PC-3 (cell line): ENCODE measurements around the gene OR51B6. TPM values are rescaled to one million over a fixed set of nuclear protein-coding genes. Genes with fewer than 3 reads are reported as not detected.

Source experiments
- ATAC-seq: fragments of 200-7000 bp; cut with Tn5 transposase; 2 replicates; pipeline ENCODE4 v1.9.1; 2020; ENCODE audit warnings: mild to moderate bottlenecking, moderate library complexity
- Bru-seq: library from RNA; stranded (reverse); fragments of 400-500 nt; gene quantifications from one replicate; lab custom pipeline; 2021; lab: Mats Ljungman, UMichigan
- BruChase-seq, 2 experiments: library from RNA; stranded (reverse); fragments of 400-500 nt; gene quantifications; one replicate each; lab custom pipeline; 2021; lab: Mats Ljungman, UMichigan
- BruUV-seq: library from RNA; stranded (reverse); fragments of 400-500 nt; replicated peaks from 2 replicates; lab custom pipeline; 2021; lab: Mats Ljungman, UMichigan
- CTCF ChIA-PET: fragments of 300-600 bp; sonication (Branson Sonifier 250); formaldehyde crosslinking; loops from one replicate; lab custom pipeline; 2022; ENCODE audit warnings: antibody characterized with exemption; lab: Charles Lee
- POLR2A ChIA-PET: fragments of 300-600 bp; sonication (Branson Sonifier 250); formaldehyde crosslinking; loops from one replicate; lab custom pipeline; 2022; ENCODE audit warnings: antibody characterized with exemption; ENCODE audit not compliant: unreplicated experiment; lab: Charles Lee
- DNase-seq: peaks from one replicate; pipeline ENCODE4 v3.0.0-alpha.2; 2015
- H2AFZ ChIP-seq: fragments of 300-600 bp; sonication (generic); 2 replicates; pipeline ENCODE4 v1.6.0; 2016; ENCODE audit warnings: antibody characterized with exemption, low read length
- H3F3A ChIP-seq: fragments of 300-600 bp; sonication (generic); one replicate; pipeline ENCODE4 v1.6.0; 2017; ENCODE audit warnings: antibody characterized with exemption, low read length, control low read depth, mild to moderate bottlenecking; ENCODE audit not compliant: unreplicated experiment
- H3K27ac ChIP-seq: fragments of 300-600 bp; sonication (generic); 2 replicates; pipeline ENCODE4 v1.5.1; 2016; ENCODE audit warnings: mild to moderate bottlenecking, low read length
- H3K27me3 ChIP-seq: fragments of 300-600 bp; sonication (generic); 2 replicates; pipeline ENCODE4 v1.6.1; 2016; ENCODE audit warnings: low read length, mixed read lengths
- H3K36me3 ChIP-seq: fragments of 300-600 bp; sonication (generic); 2 replicates; pipeline ENCODE4 v1.6.1; 2016; ENCODE audit warnings: low read depth, mixed run types, low read length, mixed read lengths
- H3K4me1 ChIP-seq: fragments of 300-600 bp; sonication (generic); 2 replicates; pipeline ENCODE4 v1.5.1; 2016; ENCODE audit warnings: low read length; ENCODE audit not compliant: insufficient read depth
- H3K4me2 ChIP-seq: fragments of 300-600 bp; sonication (generic); 2 replicates; pipeline ENCODE4 v1.6.0; 2016; ENCODE audit warnings: low read length
- H3K4me3 ChIP-seq: fragments of 300-600 bp; sonication (generic); 2 replicates; pipeline ENCODE4 v1.5.1; 2016; ENCODE audit warnings: mild to moderate bottlenecking, low read length, mixed read lengths
- H3K79me2 ChIP-seq: fragments of 300-600 bp; sonication (generic); 2 replicates; pipeline ENCODE4 v1.6.1; 2017; ENCODE audit warnings: low read length, mixed read lengths
- H3K9ac ChIP-seq: fragments of 300-600 bp; sonication (generic); 2 replicates; pipeline ENCODE4 v1.6.0; 2016; ENCODE audit warnings: mild to moderate bottlenecking, low read length
- H3K9me2 ChIP-seq: fragments of 300-600 bp; sonication (generic); replicated peaks from 2 replicates; pipeline ENCODE4 v1.6.1; 2016; ENCODE audit warnings: mixed run types, low read length, mixed read lengths
- H3K9me3 ChIP-seq: fragments of 300-600 bp; sonication (generic); 2 replicates; pipeline ENCODE4 v1.6.1; 2016; ENCODE audit warnings: low read length, mixed read lengths
- H4K20me1 ChIP-seq: fragments of 300-600 bp; sonication (generic); 2 replicates; pipeline ENCODE4 v1.6.1; 2016; ENCODE audit warnings: low read length, mixed read lengths
- EZH2 ChIP-seq: fragments of 300-600 bp; sonication (generic); IDR thresholded peaks from one replicate; pipeline ENCODE4 v1.6.1; 2017; ENCODE audit warnings: antibody characterized with exemption, mild to moderate bottlenecking, low read length; ENCODE audit not compliant: unreplicated experiment
- EZH2phosphoT487 ChIP-seq: fragments of 300-600 bp; sonication (generic); IDR thresholded peaks from 2 replicates; pipeline ENCODE4 v1.6.1; 2018; ENCODE audit warnings: mild to moderate bottlenecking, antibody characterized with exemption, low read length, borderline replicate concordance
- intact Hi-C: fragments of 100-400 bp; cut with micrococcal nuclease; formaldehyde crosslinking; loops from 2 replicates; pipeline ENCODE4 v1.9.0; 2023
- long read RNA-seq: library from polyadenylated mRNA; unstranded; transcript quantifications from one replicate; pipeline ENCODE4 v2.0.0, GENCODE V29; 2021; ENCODE audit not compliant: unreplicated experiment
- total RNA-seq: library from RNA; depleted of rRNA; stranded (reverse); fragments of >200 nt; gene quantifications from 2 replicates; pipeline ENCODE4 v1.2.3, GENCODE V29; 2014; rRNA removed
- TF ChIP-seq, protein P1 (sequence below): fragments of 300-600 bp; sonication (generic); conservative IDR thresholded peaks from 2 replicates; pipeline ENCODE4 v1.5.1; 2017; ENCODE audit warnings: antibody characterized with exemption, low read depth, mild to moderate bottlenecking, low read length

The OR51B6 gene
- total RNA-seq = not detected in 2 replicates
- Bru-seq, nascent RNA = not detected
- not detected for BruChase-seq, experiment 1, labeled RNA remaining after a 6-hour chase
- BruChase-seq, experiment 2, labeled RNA remaining after a 2-hour chase = not detected
- long read RNA-seq = 0 reads

GRCh38 chr11:5351208-5351607 is at the start of gene OR51B6:
Gene OR51B6 (plus strand): TSS chr11:5351508. CDS start chr11:5351508, 0 bp downstream.
- Histone ChIP-seq H3K27me3 (no peaks in the 10 kb centered on the region), H3K79me2 (no peaks in the 10 kb centered on the region), H3F3A (no peaks in the 10 kb centered on the region), H3K4me3 (no peak within 1 kb of the TSS), H3K9ac (no peak within 1 kb of the TSS), H3K9me3 (no peaks in the 10 kb centered on the region), H3K36me3 (no peaks in the 10 kb centered on the region), H3K9me2 (no peaks in the 10 kb centered on the region), H2AFZ (no peak within 1 kb of the TSS), H3K4me2 (no peak within 1 kb of the TSS), H4K20me1 (no peaks in the 10 kb centered on the region), H3K27ac (no peak within 1 kb of the TSS), H3K4me1 (no peaks in the 10 kb centered on the region)
- DNase-seq = no peak
- intact Hi-C loops = no loop called here
- no TSS peak for BruUV-seq
- TF ChIP-seq EZH2phosphoT487 (no peak), EZH2 (no peak)
- TF ChIP-seq, protein P1, sequence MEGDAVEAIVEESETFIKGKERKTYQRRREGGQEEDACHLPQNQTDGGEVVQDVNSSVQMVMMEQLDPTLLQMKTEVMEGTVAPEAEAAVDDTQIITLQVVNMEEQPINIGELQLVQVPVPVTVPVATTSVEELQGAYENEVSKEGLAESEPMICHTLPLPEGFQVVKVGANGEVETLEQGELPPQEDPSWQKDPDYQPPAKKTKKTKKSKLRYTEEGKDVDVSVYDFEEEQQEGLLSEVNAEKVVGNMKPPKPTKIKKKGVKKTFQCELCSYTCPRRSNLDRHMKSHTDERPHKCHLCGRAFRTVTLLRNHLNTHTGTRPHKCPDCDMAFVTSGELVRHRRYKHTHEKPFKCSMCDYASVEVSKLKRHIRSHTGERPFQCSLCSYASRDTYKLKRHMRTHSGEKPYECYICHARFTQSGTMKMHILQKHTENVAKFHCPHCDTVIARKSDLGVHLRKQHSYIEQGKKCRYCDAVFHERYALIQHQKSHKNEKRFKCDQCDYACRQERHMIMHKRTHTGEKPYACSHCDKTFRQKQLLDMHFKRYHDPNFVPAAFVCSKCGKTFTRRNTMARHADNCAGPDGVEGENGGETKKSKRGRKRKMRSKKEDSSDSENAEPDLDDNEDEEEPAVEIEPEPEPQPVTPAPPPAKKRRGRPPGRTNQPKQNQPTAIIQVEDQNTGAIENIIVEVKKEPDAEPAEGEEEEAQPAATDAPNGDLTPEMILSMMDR = no peak
- no peak for ATAC-seq
- CTCF ChIA-PET = no interaction called here
- POLR2A ChIA-PET = no interaction called here

DNA sequence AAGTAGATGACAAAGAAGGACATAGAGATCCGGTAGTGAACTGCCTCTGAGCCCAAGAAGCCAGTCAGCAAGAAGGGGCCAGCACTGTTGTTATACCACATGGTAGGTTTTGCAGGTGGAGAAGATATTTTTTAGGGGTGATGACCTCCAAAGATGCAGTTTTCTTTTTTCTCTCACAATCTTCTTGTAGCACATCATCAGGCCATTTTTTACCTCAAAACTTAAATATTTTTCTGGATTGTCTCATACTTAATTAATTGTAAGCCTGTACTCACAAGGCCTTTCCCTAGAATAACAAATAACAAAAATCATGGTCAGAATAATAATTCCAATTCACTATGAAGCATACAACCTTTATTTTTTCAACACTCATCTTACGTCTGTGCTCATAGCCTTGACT is 49.5 kb upstream of the OR51B6 start, which contains the start of gene OR51B4:
OR51B4 (minus strand) TSS at position 101 of the 400 bp plus-strand sequence; CDS start at position 101, 0 bp downstream.
- Histone ChIP-seq H3K9ac (no peak within 1 kb of the TSS), H3K36me3 (no peaks in the 10 kb centered on the region), H3F3A (no peaks in the 10 kb centered on the region), H3K9me2 (no peaks in the 10 kb centered on the region), H3K4me1 (no peaks in the 10 kb centered on the region), H3K9me3 (no peaks in the 10 kb centered on the region), H3K79me2 (no peaks in the 10 kb centered on the region), H3K4me2 (no peak within 1 kb of the TSS), H3K27me3 (peaks cover 18% of the 10 kb centered on the region; the same call in 1 of the 2 replicates), H2AFZ (no peak within 1 kb of the TSS), H3K4me3 (no peak within 1 kb of the TSS), H4K20me1 (no peaks in the 10 kb centered on the region), H3K27ac (no peak within 1 kb of the TSS)
- ChIA-PET POLR2A (no interaction called here), CTCF (no interaction called here)
- BruUV-seq = no TSS peak
- TF ChIP-seq EZH2phosphoT487 (no peak), EZH2 (no peak)
- TF ChIP-seq, protein P1 = no peak
- intact Hi-C loops = no loop called here
- ATAC-seq (no peak), DNase-seq (no peak)

GRCh38 chr11:5303626-5304025 is 47.7 kb upstream of the OR51B6 start:
- POLR2A ChIA-PET = no interaction called here
- Histone ChIP-seq H3K4me3 (no peak overlapping the region), H3K9ac (no peak overlapping the region), H3K27me3 (peaks cover 18% of the 10 kb centered on the region; the same call in 1 of the 2 replicates), H4K20me1 (no peaks in the 10 kb centered on the region), H3F3A (no peaks in the 10 kb centered on the region), H3K79me2 (no peaks in the 10 kb centered on the region), H3K9me2 (no peaks in the 10 kb centered on the region), H3K27ac (no peak overlapping the region), H3K9me3 (no peaks in the 10 kb centered on the region), H2AFZ (no peak overlapping the region), H3K4me1 (no peaks in the 10 kb centered on the region), H3K36me3 (no peaks in the 10 kb centered on the region), H3K4me2 (no peak overlapping the region)
- CTCF ChIA-PET = no interaction called here
- intact Hi-C loops = no loop called here
- no peak for ATAC-seq
- DNase-seq = no peak
- BruUV-seq = no TSS peak
- TF ChIP-seq, protein P1 = no peak
- TF ChIP-seq EZH2 = no peak
- no peak for TF ChIP-seq EZH2phosphoT487
